H9 (cell line): ENCODE data around the gene SENP7. TPM values are rescaled to one million over a fixed set of nuclear protein-coding genes. Genes with fewer than 3 reads are reported as not detected.

Experiments used
- DNase-seq: peaks from one replicate; pipeline ENCODE4 v3.0.0-alpha.2; 2017
- H2AFZ ChIP-seq: one replicate; pipeline ENCODE4 v1.6.1; 2013; ENCODE audit warnings: mild to moderate bottlenecking, low read length, control low read depth, moderate library complexity
- H2AK5ac ChIP-seq: 2 replicates; pipeline ENCODE4 v1.6.1; 2013; ENCODE audit warnings: low read length, control low read depth, mixed read lengths; ENCODE audit not compliant: insufficient read length
- H2BK120ac ChIP-seq: one replicate; pipeline ENCODE4 v1.6.1; 2013; ENCODE audit warnings: low read depth, mild to moderate bottlenecking, low read length, control low read depth, inconsistent platforms; ENCODE audit not compliant: poor library complexity, severe bottlenecking
- H2BK12ac ChIP-seq: 2 replicates; pipeline ENCODE4 v1.6.1; 2013; ENCODE audit warnings: low read length, control low read depth, mixed read lengths, low read depth; ENCODE audit not compliant: insufficient read length
- H2BK15ac ChIP-seq: 2 replicates; pipeline ENCODE4 v1.6.1; 2013; ENCODE audit warnings: low read depth, low read length, control low read depth
- H2BK20ac ChIP-seq: one replicate; pipeline ENCODE4 v1.6.1; 2013; ENCODE audit warnings: low read depth, mild to moderate bottlenecking, low read length, control low read depth, inconsistent platforms; ENCODE audit not compliant: poor library complexity, severe bottlenecking
- H2BK5ac ChIP-seq: 2 replicates; pipeline ENCODE4 v1.6.1; 2013; ENCODE audit warnings: low read length, control low read depth, mixed read lengths; ENCODE audit not compliant: insufficient read length
- H3K14ac ChIP-seq: 2 replicates; pipeline ENCODE4 v1.6.1; 2013; ENCODE audit warnings: low read length, control low read depth; ENCODE audit not compliant: insufficient read depth
- H3K18ac ChIP-seq: 2 replicates; pipeline ENCODE4 v1.6.1; 2013; ENCODE audit warnings: low read depth, mild to moderate bottlenecking, mixed read lengths, low read length, control low read depth; ENCODE audit not compliant: insufficient read length
- H3K23ac ChIP-seq: 2 replicates; pipeline ENCODE4 v1.6.1; 2013; ENCODE audit warnings: low read length, control low read depth, mixed read lengths, low read depth; ENCODE audit not compliant: insufficient read length
- H3K23me2 ChIP-seq: 2 replicates; pipeline ENCODE4 v1.6.1; 2013; ENCODE audit warnings: low read depth, mild to moderate bottlenecking, mixed read lengths, low read length, control low read depth; ENCODE audit not compliant: insufficient read length, poor library complexity, severe bottlenecking
- H3K27ac ChIP-seq: 2 replicates; pipeline ENCODE4 v1.5.1; 2013; ENCODE audit warnings: low read length, control low read depth, mixed read lengths, low read depth; ENCODE audit not compliant: insufficient read length
- H3K27me3 ChIP-seq: 2 replicates; pipeline ENCODE4 v1.6.1; 2013; ENCODE audit warnings: low read length, control low read depth, inconsistent platforms; ENCODE audit not compliant: insufficient read depth
- H3K4ac ChIP-seq: 2 replicates; pipeline ENCODE4 v1.6.1; 2013; ENCODE audit warnings: low read depth, mild to moderate bottlenecking, control low read depth, inconsistent platforms, low read length, moderate library complexity
- H3K4me1 ChIP-seq: 2 replicates; pipeline ENCODE4 v1.6.1; 2013; ENCODE audit warnings: low read length, control low read depth, inconsistent platforms; ENCODE audit not compliant: insufficient read depth
- H3K4me2 ChIP-seq: 2 replicates; pipeline ENCODE4 v1.6.1; 2013; ENCODE audit warnings: low read length, control low read depth, mixed read lengths; ENCODE audit not compliant: insufficient read length, insufficient read depth
- H3K56ac ChIP-seq: 2 replicates; pipeline ENCODE4 v1.6.1; 2013; ENCODE audit warnings: low read depth, mild to moderate bottlenecking, mixed read lengths, low read length, control low read depth; ENCODE audit not compliant: insufficient read length
- H3K79me1 ChIP-seq: 2 replicates; pipeline ENCODE4 v1.6.1; 2013; ENCODE audit warnings: low read depth, mild to moderate bottlenecking, moderate library complexity, low read length, control low read depth, inconsistent platforms; ENCODE audit not compliant: insufficient read depth, poor library complexity, severe bottlenecking
- H3K79me2 ChIP-seq: 2 replicates; pipeline ENCODE4 v1.6.1; 2013; ENCODE audit warnings: low read length, control low read depth, inconsistent platforms; ENCODE audit not compliant: insufficient read depth
- H3K9ac ChIP-seq: 2 replicates; pipeline ENCODE4 v1.6.1; 2013; ENCODE audit warnings: low read length, control low read depth, mixed read lengths; ENCODE audit not compliant: insufficient read length; ENCODE audit errors: extremely low read depth
- H3K9me3 ChIP-seq: one replicate; pipeline ENCODE4 v1.6.1; 2013; ENCODE audit warnings: low read depth, low read length, inconsistent platforms; ENCODE audit not compliant: control insufficient read depth
- H3T11ph ChIP-seq: one replicate; pipeline ENCODE4 v1.6.1; 2013; ENCODE audit warnings: mild to moderate bottlenecking, low read length, control low read depth, inconsistent platforms
- H4K20me1 ChIP-seq: one replicate; pipeline ENCODE4 v1.6.1; 2013; ENCODE audit not compliant: control insufficient read depth, insufficient read length, insufficient read depth
- H4K5ac ChIP-seq: 2 replicates; pipeline ENCODE4 v1.6.1; 2013; ENCODE audit warnings: low read depth, mild to moderate bottlenecking, mixed read lengths, low read length, control low read depth; ENCODE audit not compliant: insufficient read length
- H4K8ac ChIP-seq: replicated peaks from 2 replicates; pipeline ENCODE4 v1.6.1; 2013; ENCODE audit warnings: low read length, control low read depth, mixed read lengths, low read depth; ENCODE audit not compliant: insufficient read length
- H4K91ac ChIP-seq: 2 replicates; pipeline ENCODE4 v1.6.1; 2013; ENCODE audit warnings: low read depth, mild to moderate bottlenecking, moderate library complexity, mixed read lengths, low read length, control low read depth; ENCODE audit not compliant: insufficient read length
- H3K27ac Mint-ChIP-seq, 3 experiments: 2 replicates in 2 of 3; 3 replicates in 1 of 3; pipeline ENCODE4 v1.8.0; 2020 to 2021; ENCODE audit warnings: mixed read lengths in 3 of 3, mild to moderate bottlenecking in 1 of 3, moderate library complexity in 1 of 3
- H3K27me3 Mint-ChIP-seq: 2 replicates; pipeline ENCODE4 v1.8.0; 2021; ENCODE audit warnings: low read depth, mild to moderate bottlenecking, moderate library complexity, mixed read lengths
- H3K36me3 Mint-ChIP-seq, 3 experiments: 2 replicates in 2 of 3; 3 replicates in 1 of 3; pipeline ENCODE4 v1.8.0; 2020 to 2021; ENCODE audit warnings: low read depth in 3 of 3, mixed read lengths in 3 of 3; ENCODE audit not compliant: insufficient read depth in 1 of 3
- H3K4me1 Mint-ChIP-seq, 2 experiments: 2 replicates each; pipeline ENCODE4 v1.8.0; 2020; ENCODE audit warnings: mixed read lengths in 2 of 2
- H3K4me3 Mint-ChIP-seq, 2 experiments: 2 replicates in 1 of 2; 3 replicates in 1 of 2; pipeline ENCODE4 v1.8.0; 2020 to 2021; ENCODE audit warnings: mild to moderate bottlenecking in 2 of 2, mixed read lengths in 2 of 2, moderate library complexity in 1 of 2
- H3K9me3 Mint-ChIP-seq, 2 experiments: 2 replicates in 1 of 2; 3 replicates in 1 of 2; pipeline ENCODE4 v1.8.0; 2020; ENCODE audit warnings: mild to moderate bottlenecking in 2 of 2, mixed read lengths in 2 of 2, moderate library complexity in 1 of 2
- WGBS: extraction: QIAGEN DNeasy Blood & Tissue Kit; methylation state at CpG from one replicate; pipeline ENCODE4 v1.1.7; 2013; ENCODE audit warnings: missing lambda C conversion rate, low lambda C conversion rate, mixed read lengths; ENCODE audit not compliant: insufficient read length; ENCODE audit errors: extremely low coverage; 5-methylcytosine and 5-hydroxymethylcytosine counted together
- total RNA-seq: library from RNA; stranded (reverse); gene quantifications from 2 replicates; pipeline ENCODE4 v1.2.1, GENCODE V29; 2021
- TF ChIP-seq, protein P1 (sequence below): fragments of 200-600 bp; sonication (generic); conservative IDR thresholded peaks from 3 replicates; pipeline ENCODE4 v1.8.0; 2021; ENCODE audit warnings: antibody characterized with exemption, mild to moderate bottlenecking

Gene SENP7
- total RNA-seq, 1 experiment from 2014 or later = 8.4 TPM

DNA sequence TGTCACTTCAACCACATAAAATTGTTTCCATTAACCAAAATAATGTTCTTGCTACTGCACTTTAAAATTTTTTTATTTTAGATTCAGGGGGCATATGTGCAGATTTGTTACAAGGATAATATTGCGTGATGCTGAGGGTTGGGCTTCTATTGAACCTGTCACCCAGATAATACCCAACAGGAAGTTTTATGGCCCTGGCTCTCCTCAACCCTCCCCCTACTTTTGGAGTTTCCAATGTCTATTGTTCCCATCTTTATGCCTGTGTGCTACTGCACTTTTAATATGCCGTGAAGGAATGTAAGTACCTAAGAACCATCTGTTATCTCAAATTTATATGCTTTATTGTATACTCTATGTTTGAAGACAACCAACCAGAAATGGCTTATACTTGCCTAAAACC, 150.6 kb downstream of the SENP7 start:
- Histone ChIP-seq H2BK15ac (no peak overlapping the region), H3K27ac (no peak overlapping the region), H4K8ac (no peak overlapping the region), H2AK5ac (no peak overlapping the region), H3K23me2 (no peaks in the 10 kb centered on the region), H3T11ph (no peak overlapping the region), H2AFZ (no peak overlapping the region), H2BK120ac (no peak overlapping the region), H3K56ac (no peak overlapping the region), H3K9ac (no peak overlapping the region), H3K9me3 (no peaks in the 10 kb centered on the region), H4K5ac (no peak overlapping the region), H2BK20ac (no peak overlapping the region), H3K14ac (no peak overlapping the region), H3K4me1 (no peaks in the 10 kb centered on the region), H3K18ac (no peak overlapping the region), H2BK12ac (no peak overlapping the region), H4K20me1 (no peaks in the 10 kb centered on the region), H3K79me2 (no peaks in the 10 kb centered on the region), H3K4ac (no peak overlapping the region), H4K91ac (no peak overlapping the region), H3K27me3 (no peaks in the 10 kb centered on the region), H2BK5ac (no peak overlapping the region), H3K4me2 (no peak overlapping the region), H3K23ac (no peak overlapping the region), H3K79me1 (no peaks in the 10 kb centered on the region)
- H3K27ac Mint-ChIP-seq = no peak overlapping the region
- TF ChIP-seq, protein P1, sequence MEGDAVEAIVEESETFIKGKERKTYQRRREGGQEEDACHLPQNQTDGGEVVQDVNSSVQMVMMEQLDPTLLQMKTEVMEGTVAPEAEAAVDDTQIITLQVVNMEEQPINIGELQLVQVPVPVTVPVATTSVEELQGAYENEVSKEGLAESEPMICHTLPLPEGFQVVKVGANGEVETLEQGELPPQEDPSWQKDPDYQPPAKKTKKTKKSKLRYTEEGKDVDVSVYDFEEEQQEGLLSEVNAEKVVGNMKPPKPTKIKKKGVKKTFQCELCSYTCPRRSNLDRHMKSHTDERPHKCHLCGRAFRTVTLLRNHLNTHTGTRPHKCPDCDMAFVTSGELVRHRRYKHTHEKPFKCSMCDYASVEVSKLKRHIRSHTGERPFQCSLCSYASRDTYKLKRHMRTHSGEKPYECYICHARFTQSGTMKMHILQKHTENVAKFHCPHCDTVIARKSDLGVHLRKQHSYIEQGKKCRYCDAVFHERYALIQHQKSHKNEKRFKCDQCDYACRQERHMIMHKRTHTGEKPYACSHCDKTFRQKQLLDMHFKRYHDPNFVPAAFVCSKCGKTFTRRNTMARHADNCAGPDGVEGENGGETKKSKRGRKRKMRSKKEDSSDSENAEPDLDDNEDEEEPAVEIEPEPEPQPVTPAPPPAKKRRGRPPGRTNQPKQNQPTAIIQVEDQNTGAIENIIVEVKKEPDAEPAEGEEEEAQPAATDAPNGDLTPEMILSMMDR = no peak
- no peak for DNase-seq
- H3K9me3 Mint-ChIP-seq = no peaks in the 10 kb centered on the region; a peak in 2 of 5 replicates
- H3K4me3 Mint-ChIP-seq = no peak overlapping the region
- WGBS = no CpG with 5 or more reads among the region's 2 CpGs
- H3K36me3 Mint-ChIP-seq = peaks cover 0 to 2% (median 0%) of the 10 kb centered on the region in 3 experiments; a peak in 3 of 7 replicates
- H3K27me3 Mint-ChIP-seq = no peaks in the 10 kb centered on the region
- H3K4me1 Mint-ChIP-seq = no peaks in the 10 kb centered on the region
